H1 (cell line): ENCODE data around the gene SCAPER. TPM values are rescaled to one million over a fixed set of nuclear protein-coding genes. Genes with fewer than 3 reads are reported as not detected.

ENCODE experiments used
- GABPA ChIP-seq: IDR thresholded peaks from 2 replicates; pipeline ENCODE4 v1.6.1; 2011; ENCODE audit warnings: mild to moderate bottlenecking, low read length, moderate library complexity, borderline replicate concordance; ENCODE audit not compliant: insufficient read depth
- NRF1 ChIP-seq: IDR thresholded peaks from 2 replicates; pipeline ENCODE4 v1.6.1; 2011; ENCODE audit warnings: mild to moderate bottlenecking, low read depth, low read length, improper control_type of control experiment
- RNF2 ChIP-seq: fragments of 200-900, 300-1000 bp; sonication (generic); IDR thresholded peaks from 2 replicates; pipeline ENCODE4 v1.7.1; 2016; ENCODE audit warnings: borderline replicate concordance, low read depth, mild to moderate bottlenecking, antibody characterized with exemption, low read length; ENCODE audit not compliant: poor library complexity, severe bottlenecking; ENCODE audit errors: missing control alignments
- SIRT6 ChIP-seq: IDR thresholded peaks from one replicate; pipeline ENCODE4 v1.7.1; 2012; ENCODE audit warnings: low read length, inconsistent platforms
- polyA plus RNA-seq, 7 experiments: library from polyadenylated mRNA; depleted of rRNA in 3 of 7; stranded (reverse) in 5 of 7; unstranded in 2 of 7; fragments of >200 nt in 5 of 7; fragments of 200-250 nt in 2 of 7; gene quantifications; 1 replicate in 5 of 7; 2 replicates in 1 of 7; 4 replicates in 1 of 7; pipeline versions ENCODE4 v1.2.1 to v1.2.3, GENCODE V29; 2011 to 2013; ENCODE audit warnings: missing spikeins in 2 of 7, mixed read lengths in 2 of 7
- total RNA-seq: library from RNA; stranded (reverse); fragmentation: NEBNext Ultra II Directional; extraction: Animal tissue kit (Norgen Biotek cat#: 25700); gene quantifications from 2 replicates; pipeline ENCODE4 v1.2.1, GENCODE V29; 2021

SCAPER gene
- total and polyA plus RNA-seq, 2 of the 8 experiments (the other 6 are each of a cell fraction or from before 2014, with no cell fraction given) = 1.6 to 6.8 TPM

DNA sequence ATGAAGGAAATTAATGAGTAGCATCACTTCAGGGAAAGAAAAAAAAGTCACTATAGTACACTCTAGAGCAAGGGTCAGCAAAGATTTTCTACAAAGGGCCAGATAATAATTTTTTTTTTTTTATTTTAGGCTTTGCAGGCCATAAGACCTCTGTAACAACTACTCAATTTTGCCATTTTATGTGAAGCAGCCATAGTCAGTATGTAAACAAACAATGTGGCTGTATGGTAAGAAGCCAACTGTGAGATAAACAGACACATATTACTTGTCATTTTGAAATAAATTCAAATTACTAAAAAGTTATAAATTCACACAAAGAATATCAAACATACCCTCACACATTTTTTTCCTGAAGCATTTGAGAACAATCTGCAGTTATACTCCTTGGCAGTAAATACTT is 40.6 kb downstream of the SCAPER start (continued):
- TF ChIP-seq RNF2 (no peak), SIRT6 (no peak), GABPA (no peak), NRF1 (no peak)
